Measurements from ENCODE around the gene AFF3.

Gene AFF3

GRCh38 chr2:100041385-100041784 is 101.0 kb downstream of the AFF3 start:
- DNase-seq (ENCODE audit: low spot score) = no peak

- no peak for DNase-seq (ENCODE audit: low spot score)
Observed at GRCh38 chr2:100040906-100041305, 101.5 kb downstream of the AFF3 start.

GRCh38 chr2:100039291-100039980 is 103.0 kb downstream of the AFF3 start:
- no peak for DNase-seq (ENCODE audit: low spot score)

GRCh38 chr2:100038011-100038410 is 104.4 kb downstream of the AFF3 start:
- DNase-seq (ENCODE audit: low spot score) = no peak

- no peak for DNase-seq (ENCODE audit: low spot score)
Observed at GRCh38 chr2:100036793-100037192, 105.6 kb downstream of the AFF3 start.

- no peak for DNase-seq (ENCODE audit: low spot score)
Observed at GRCh38 chr2:100036026-100036425, 106.4 kb downstream of the AFF3 start.

GRCh38 chr2:100034431-100034830 is 108.0 kb downstream of the AFF3 start:
- DNase-seq (ENCODE audit: low spot score) = no peak

GRCh38 chr2:100033976-100034375 is 108.4 kb downstream of the AFF3 start:
- no peak for DNase-seq (ENCODE audit: low spot score)

GRCh38 chr2:100031604-100032003 is 110.8 kb downstream of the AFF3 start:
- DNase-seq (ENCODE audit: low spot score) = no peak

GRCh38 chr2:100029460-100029859 is 112.9 kb downstream of the AFF3 start:
- no peak for DNase-seq (ENCODE audit: low spot score)

GRCh38 chr2:100021791-100022340 is 120.5 kb downstream of the AFF3 start:
- no peak for DNase-seq (ENCODE audit: low spot score)

- DNase-seq (ENCODE audit: low spot score) = no peak
Observed at GRCh38 chr2:100019499-100019898, 122.9 kb downstream of the AFF3 start.

GRCh38 chr2:100018341-100019193 is 123.8 kb downstream of the AFF3 start:
- no peak for DNase-seq (ENCODE audit: low spot score)

- no peak for DNase-seq (ENCODE audit: low spot score)
Observed at GRCh38 chr2:100017633-100018032, 124.8 kb downstream of the AFF3 start.

GRCh38 chr2:100016756-100017155 is 125.6 kb downstream of the AFF3 start:
- no peak for DNase-seq (ENCODE audit: low spot score)

GRCh38 chr2:100015849-100016248 is 126.5 kb downstream of the AFF3 start:
- DNase-seq (ENCODE audit: low spot score) = no peak

- peak; percentile 30 for DNase-seq (ENCODE audit: low spot score)
Observed at GRCh38 chr2:100013892-100014677, 128.3 kb downstream of the AFF3 start.

GRCh38 chr2:100012561-100012960 is 129.8 kb downstream of the AFF3 start:
- no peak for DNase-seq (ENCODE audit: low spot score)

- no peak for DNase-seq (ENCODE audit: low spot score)
Observed at GRCh38 chr2:100011272-100011731, 131.1 kb downstream of the AFF3 start.

- no peak for DNase-seq (ENCODE audit: low spot score)
Observed at GRCh38 chr2:100010606-100011005, 131.8 kb downstream of the AFF3 start.

- no peak for DNase-seq (ENCODE audit: low spot score)
Observed at GRCh38 chr2:100009743-100010142, 132.6 kb downstream of the AFF3 start.

GRCh38 chr2:100008956-100009355 is 133.4 kb downstream of the AFF3 start:
- DNase-seq (ENCODE audit: low spot score) = no peak

All from HuH-7 (cell line).